ENCODE results near the gene GCNT1.

- TF ChIP-seq POLR2A (IDR thresholded peaks at IDR 0.05) (no peak), CTCF (IDR thresholded peaks at IDR 0.05) (no peak)
Observed at GRCh38 chr9:76466299-76466605, 7.3 kb downstream of the GCNT1 start.
